Chondrocyte (in vitro differentiated cells): ENCODE measurements around the gene JUN. TPM values are rescaled to one million over a fixed set of nuclear protein-coding genes. Genes with fewer than 3 reads are reported as not detected.

Experiments used
- DNase-seq: peaks from one replicate; pipeline ENCODE4 v3.0.0; 2021; ENCODE audit warnings: mixed read lengths, low spot score
- H3K27ac Mint-ChIP-seq: one replicate; pipeline ENCODE4 v1.8.0; 2021; ENCODE audit warnings: mild to moderate bottlenecking, moderate library complexity, mixed read lengths; ENCODE audit not compliant: unreplicated experiment
- H3K27me3 Mint-ChIP-seq: 2 replicates; pipeline ENCODE4 v1.8.0; 2021; ENCODE audit warnings: low read depth, mixed read lengths
- H3K36me3 Mint-ChIP-seq: 2 replicates; pipeline ENCODE4 v1.8.0; 2021; ENCODE audit warnings: low read depth, mixed read lengths
- H3K4me1 Mint-ChIP-seq: 2 replicates; pipeline ENCODE4 v1.8.0; 2021; ENCODE audit warnings: low read depth, mild to moderate bottlenecking, mixed read lengths
- H3K4me3 Mint-ChIP-seq: one replicate; pipeline ENCODE4 v1.8.0; 2021; ENCODE audit warnings: mild to moderate bottlenecking, moderate library complexity, mixed read lengths; ENCODE audit not compliant: unreplicated experiment
- H3K9me3 Mint-ChIP-seq: 2 replicates; pipeline ENCODE4 v1.8.0; 2021; ENCODE audit warnings: low read depth, mixed read lengths
- CTCF ChIP-seq: fragments of 200-600 bp; sonication (generic); IDR thresholded peaks from 2 replicates; pipeline ENCODE4 v1.5.0; 2021; ENCODE audit warnings: antibody characterized with exemption, mild to moderate bottlenecking, moderate library complexity
- total RNA-seq: library from RNA; stranded (reverse); gene quantifications from 3 replicates; pipeline ENCODE4 v1.2.1, GENCODE V29; 2021

Gene JUN
- total RNA-seq, 1 donor from 2014 or later = 92.3 TPM

- TF ChIP-seq CTCF = no peak
- Mint-ChIP-seq H3K27ac (no peak overlapping the region), H3K9me3 (peaks cover 10% of the 10 kb centered on the region), H3K4me3 (no peak overlapping the region), H3K4me1 (peaks cover 15% of the 10 kb centered on the region), H3K27me3 (no peaks in the 10 kb centered on the region), H3K36me3 (peaks cover 4% of the 10 kb centered on the region)
- DNase-seq = no peak
These were observed 9.0 kb upstream of the JUN start for GRCh38 chr1:58792846-58793245.

- Mint-ChIP-seq H3K27me3 (no peaks in the 10 kb centered on the region), H3K4me1 (peaks cover 22% of the 10 kb centered on the region), H3K9me3 (peaks cover 10% of the 10 kb centered on the region), H3K36me3 (peaks cover 4% of the 10 kb centered on the region), H3K27ac (no peak overlapping the region), H3K4me3 (no peak overlapping the region)
- DNase-seq = no peak
- no peak for TF ChIP-seq CTCF
These were observed 7.3 kb upstream of the JUN start for GRCh38 chr1:58791106-58791505.

GRCh38 chr1:58789996-58790660 lies 6.3 kb upstream of the JUN start:
- H3K36me3 Mint-ChIP-seq = peaks cover 4% of the 10 kb centered on the region
- no peaks in the 10 kb centered on the region for H3K27me3 Mint-ChIP-seq
- no peak overlapping the region for H3K27ac Mint-ChIP-seq

GRCh38 chr1:58789322-58789856 lies 5.5 kb upstream of the JUN start:
- H3K36me3 Mint-ChIP-seq = peaks cover 4% of the 10 kb centered on the region
- peaks cover 10% of the 10 kb centered on the region for H3K9me3 Mint-ChIP-seq
- peak overlapping the region; percentile 15 for H3K27ac Mint-ChIP-seq
- H3K27me3 Mint-ChIP-seq = no peaks in the 10 kb centered on the region
- DNase-seq = no peak
- no peak overlapping the region for H3K4me3 Mint-ChIP-seq
- no peak for TF ChIP-seq CTCF
- H3K4me1 Mint-ChIP-seq = peaks cover 30% of the 10 kb centered on the region

More at GRCh38 chr1:58789996-58790660, 6.3 kb upstream of the JUN start:
- Mint-ChIP-seq H3K9me3 (peaks cover 10% of the 10 kb centered on the region), H3K4me3 (no peak overlapping the region), H3K4me1 (peaks cover 30% of the 10 kb centered on the region)
- DNase-seq = no peak
- no peak for TF ChIP-seq CTCF

- Mint-ChIP-seq H3K36me3 (peaks cover 6% of the 10 kb centered on the region), H3K27ac (no peak overlapping the region), H3K9me3 (peaks cover 10% of the 10 kb centered on the region), H3K4me1 (peaks cover 32% of the 10 kb centered on the region), H3K4me3 (no peak overlapping the region), H3K27me3 (no peaks in the 10 kb centered on the region)
- no peak for TF ChIP-seq CTCF
- DNase-seq = no peak
These were observed 4.4 kb upstream of the JUN start for GRCh38 chr1:58788259-58788658.
